GM12864 (cell line): ENCODE data around the gene KRTDAP.

Experiments
- DNase-seq: peaks from one replicate; pipeline ENCODE4 v3.0.0-alpha.2; 2011; ENCODE audit warnings: low read depth
- H3K4me3 ChIP-seq: 2 replicates; pipeline ENCODE4 v1.5.1; 2011; ENCODE audit warnings: mild to moderate bottlenecking, low read depth, low read length, control low read depth
- CTCF ChIP-seq: IDR thresholded peaks from 2 replicates; pipeline ENCODE4 v1.5.1; 2011; ENCODE audit warnings: low read depth, mild to moderate bottlenecking, moderate library complexity, low read length, control low read depth, inconsistent platforms; ENCODE audit errors: missing control alignments

KRTDAP gene

GRCh38 chr19:35512831-35513627 is 22.8 kb upstream of the KRTDAP start:
- no peak for DNase-seq
- H3K4me3 ChIP-seq: no peak overlapping the region
- TF ChIP-seq CTCF: no peak

GRCh38 chr19:35511337-35511736 is 21.1 kb upstream of the KRTDAP start:
- no peak for DNase-seq
- no peak for TF ChIP-seq CTCF
- H3K4me3 ChIP-seq: no peak overlapping the region

DNA sequence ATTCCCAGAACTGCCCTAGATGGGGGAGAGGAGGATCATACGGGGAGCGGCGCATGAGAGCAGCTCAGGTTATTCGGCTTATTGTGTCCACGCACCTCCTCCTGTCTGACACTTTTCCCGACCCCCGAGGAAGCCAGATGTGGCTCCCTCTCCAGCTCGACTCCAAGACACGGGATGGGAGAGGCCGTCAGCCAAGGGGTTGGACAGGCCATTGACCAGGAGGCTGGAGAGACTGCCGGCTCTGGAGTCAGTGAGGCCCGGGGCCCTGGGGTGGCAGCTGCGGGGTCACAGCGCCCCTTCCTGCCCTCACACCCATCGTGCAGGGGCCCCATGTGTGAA is 20.3 kb upstream of the KRTDAP start:
- TF ChIP-seq CTCF: no peak

GRCh38 chr19:35509861-35510625 is 19.8 kb upstream of the KRTDAP start:
- DNase-seq: peak; percentile 18
- peak overlapping the region; percentile 58 for H3K4me3 ChIP-seq
- peak; percentile 94 for TF ChIP-seq CTCF

More for the DNA sequence above, 20.3 kb upstream of the KRTDAP start:
- DNase-seq: no peak
- no peak overlapping the region; the same call in none of the 2 replicates for H3K4me3 ChIP-seq

- peak; percentile 35 for DNase-seq
- TF ChIP-seq CTCF: no peak
- H3K4me3 ChIP-seq: peak overlapping the region; percentile 58; the same call in 1 of the 2 replicates
Observed at GRCh38 chr19:35509018-35509652, 18.9 kb upstream of the KRTDAP start.

DNA sequence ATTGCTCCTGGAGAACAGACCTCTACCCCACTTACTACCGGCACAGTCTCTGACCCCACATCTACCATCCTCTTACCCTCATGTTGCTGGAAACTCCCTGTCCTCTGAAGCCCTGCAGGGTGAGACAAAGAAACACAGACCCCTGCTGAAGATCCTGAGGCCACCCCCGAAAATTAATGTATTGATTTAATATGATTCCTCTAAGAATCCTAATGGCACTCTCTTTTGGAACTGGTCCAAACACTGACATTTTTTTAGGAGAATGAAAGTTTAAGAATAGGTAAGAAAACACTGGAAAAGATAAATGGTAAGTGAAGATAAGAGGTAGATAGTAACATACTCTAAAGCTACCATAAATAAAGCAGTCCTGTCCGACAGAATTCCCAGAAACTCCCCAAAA is 17.9 kb upstream of the KRTDAP start:
- no peak for TF ChIP-seq CTCF
- no peak overlapping the region for H3K4me3 ChIP-seq
- no peak for DNase-seq
